Esophagus squamous epithelium (tissue), 4 donors: Measurements from ENCODE around the gene RNF25.

Experiments used
- CTCF ChIP-seq, 6 experiments: fragments of 450-650 bp in 4 of 6; fragments of 200-600 bp in 2 of 6; sonication (generic) in 2 of 6; IDR thresholded peaks; one replicate each; pipeline ENCODE4 v1.5.1; 2016 to 2019; ENCODE audit warnings: antibody characterized with exemption in 6 of 6, mild to moderate bottlenecking in 4 of 6, moderate library complexity in 4 of 6
- POLR2A ChIP-seq, 4 donors: fragments of 450-650 bp; IDR thresholded peaks; one replicate each; pipeline ENCODE4 v1.6.1; 2017; ENCODE audit warnings: antibody characterized with exemption in 4 of 4, mild to moderate bottlenecking in 4 of 4, moderate library complexity in 3 of 4

GRCh38 chr2:218694405-218695145 lies 22.8 kb upstream of the RNF25 start:
- TF ChIP-seq CTCF (IDR thresholded peaks at IDR 0.05) (no peak), POLR2A (IDR thresholded peaks at IDR 0.05) (no peak)
